ENCODE results near the gene SMYD3.

The SMYD3 gene

GRCh38 chr1:245880754-245881403 is 626.2 kb downstream of the SMYD3 start:
- no peak for DNase-seq (ENCODE audit: low read depth in 3 of 3, low spot score in 1 of 3)

DNA sequence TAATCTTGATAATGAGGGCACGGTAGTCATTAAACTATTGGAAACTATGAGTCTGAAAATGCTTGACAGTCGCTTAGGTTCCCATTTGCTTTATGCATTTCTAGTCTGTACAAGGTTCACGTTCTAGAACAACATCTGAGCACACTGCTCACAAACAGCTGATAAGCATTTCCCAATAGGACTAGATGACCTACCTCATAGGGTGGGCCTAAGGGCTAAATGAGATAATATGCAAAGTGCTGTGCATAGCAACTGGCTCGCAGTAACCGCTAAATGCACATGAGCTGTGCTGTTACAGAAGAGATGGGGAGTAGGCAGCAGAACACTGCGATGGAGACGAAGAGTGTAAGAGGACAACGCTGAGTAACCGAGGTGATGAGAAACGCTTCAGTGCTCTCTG is 628.0 kb downstream of the SMYD3 start:
- DNase-seq (ENCODE audit: low read depth in 3 of 3, low spot score in 1 of 3) = no peak

GRCh38 chr1:245878585-245878984 is 628.5 kb downstream of the SMYD3 start:
- DNase-seq (ENCODE audit: low read depth in 3 of 3, low spot score in 1 of 3) = no peak

- no peak for DNase-seq (ENCODE audit: low read depth in 3 of 3, low spot score in 1 of 3)
These were observed 629.1 kb downstream of the SMYD3 start for GRCh38 chr1:245877976-245878375.

DNA sequence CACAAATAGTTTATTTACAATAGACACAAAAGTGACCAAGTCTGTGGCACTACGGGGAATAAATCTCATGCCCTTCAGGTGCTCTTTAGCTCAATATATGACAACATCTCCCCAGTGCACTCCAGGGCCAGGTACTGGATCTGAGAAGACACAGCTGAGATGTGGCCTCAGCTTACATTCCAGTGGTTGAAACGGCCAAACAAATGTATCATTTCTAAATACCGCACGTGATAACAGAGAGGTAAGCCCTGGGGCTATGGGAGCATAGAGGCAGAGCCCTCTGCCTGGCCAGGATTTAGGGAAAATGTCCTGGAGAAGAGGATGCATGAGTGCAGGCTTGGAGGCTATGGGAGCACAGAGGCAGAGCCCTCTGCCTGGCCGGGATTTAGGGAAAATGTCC is 630.5 kb downstream of the SMYD3 start:
- DNase-seq (ENCODE audit: low read depth in 3 of 3, low spot score in 1 of 3) = no peak

DNA sequence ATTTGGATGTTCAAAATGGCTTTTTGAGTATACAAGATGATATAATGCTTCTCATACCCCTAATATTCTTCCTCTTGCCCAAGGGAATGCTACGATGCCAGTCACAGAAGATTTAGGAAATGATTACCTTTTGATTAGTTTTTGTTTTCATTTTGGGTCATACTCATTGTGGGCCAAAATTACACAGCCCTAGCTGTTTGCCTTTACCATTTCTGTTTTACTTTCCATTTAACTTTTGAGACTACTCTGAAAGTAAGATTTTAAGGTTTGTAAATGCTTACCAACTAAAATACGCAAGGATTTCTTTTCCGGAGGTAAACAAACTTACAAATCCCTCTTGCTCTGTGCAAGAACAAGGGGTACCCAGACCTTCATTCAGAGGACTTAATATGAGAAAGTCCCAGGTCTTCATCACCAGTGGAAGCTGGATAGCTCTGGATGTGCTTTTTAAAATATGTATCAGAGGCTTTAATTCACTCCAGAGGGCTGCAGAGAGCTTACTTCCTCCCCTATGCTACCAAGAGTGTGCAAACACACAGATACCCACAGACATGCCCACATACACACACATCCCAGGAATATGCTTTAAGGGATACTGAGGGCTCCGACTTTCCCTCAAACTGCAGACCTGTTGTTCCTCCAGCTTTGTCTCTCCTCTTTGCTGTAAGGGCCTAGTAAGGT is 631.4 kb downstream of the SMYD3 start:
- no peak for DNase-seq (ENCODE audit: low read depth in 3 of 3, low spot score in 1 of 3)

DNA sequence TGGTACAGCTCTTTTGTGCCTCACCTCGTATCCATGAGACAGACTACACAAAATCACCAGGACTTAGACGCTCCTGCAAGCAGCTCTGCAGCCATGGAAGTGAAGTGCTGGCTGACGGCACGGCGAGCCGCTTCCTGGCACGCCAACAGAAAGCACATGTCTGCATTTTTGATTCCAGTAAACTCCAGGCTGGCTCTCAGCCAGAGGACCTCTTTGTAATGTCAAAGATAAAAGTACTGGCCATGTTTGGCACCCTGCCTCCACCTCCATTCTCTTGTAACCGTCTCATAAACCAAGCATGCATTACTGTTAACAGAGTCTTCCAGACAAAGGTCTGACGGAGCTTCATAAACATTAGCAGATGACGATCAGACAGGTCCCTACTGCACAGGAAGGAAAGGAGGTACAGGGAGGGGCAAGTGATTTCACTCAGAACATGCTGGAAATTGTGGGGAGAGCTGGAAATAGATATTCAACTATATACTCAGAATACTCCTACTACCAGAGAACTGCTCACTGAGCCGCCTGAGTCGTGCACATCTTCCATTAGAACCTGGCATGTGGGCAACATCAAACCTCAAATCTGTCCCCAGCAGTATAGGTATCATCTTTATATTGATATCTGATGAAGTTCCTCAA is 632.0 kb downstream of the SMYD3 start:
- no peak for DNase-seq (ENCODE audit: low read depth in 3 of 3, low spot score in 1 of 3)

- DNase-seq (ENCODE audit: low read depth in 3 of 3, low spot score in 1 of 3) = no peak
These were observed 633.0 kb downstream of the SMYD3 start for GRCh38 chr1:245873883-245874671.

- DNase-seq (ENCODE audit: low read depth in 3 of 3, low spot score in 1 of 3) = no peak
These were observed 634.0 kb downstream of the SMYD3 start for GRCh38 chr1:245873068-245873467.

GRCh38 chr1:245872475-245872874 is 634.6 kb downstream of the SMYD3 start:
- no peak for DNase-seq (ENCODE audit: low read depth in 3 of 3, low spot score in 1 of 3)

DNA sequence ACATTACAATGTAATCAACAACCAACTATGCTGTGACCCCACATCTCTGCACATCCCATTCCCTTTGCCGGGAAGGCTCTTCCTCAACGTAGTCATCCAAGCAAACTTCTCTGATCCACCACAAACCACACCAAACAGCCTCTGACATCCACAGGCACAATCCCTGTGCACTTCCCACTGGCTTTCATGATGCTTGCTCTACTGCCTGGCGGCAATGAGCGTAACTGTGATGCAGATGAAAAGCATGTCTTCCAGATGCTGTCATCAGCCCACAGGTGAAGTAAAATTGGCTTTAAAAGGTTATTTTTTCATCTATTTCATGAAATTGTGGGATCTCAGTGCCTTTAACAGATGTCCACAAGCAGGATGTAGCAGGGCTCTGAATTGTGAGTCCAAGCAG is 635.2 kb downstream of the SMYD3 start:
- DNase-seq (ENCODE audit: low read depth in 3 of 3, low spot score in 1 of 3) = no peak

- DNase-seq (ENCODE audit: low read depth in 3 of 3, low spot score in 1 of 3) = no peak
These were observed 635.9 kb downstream of the SMYD3 start for GRCh38 chr1:245871191-245871590.

- no peak for DNase-seq (ENCODE audit: low read depth in 3 of 3, low spot score in 1 of 3)
These were observed 636.4 kb downstream of the SMYD3 start for GRCh38 chr1:245870698-245871097.

GRCh38 chr1:245869847-245870246 is 637.2 kb downstream of the SMYD3 start:
- DNase-seq (ENCODE audit: low read depth in 3 of 3, low spot score in 1 of 3) = no peak

GRCh38 chr1:245867738-245868137 is 639.3 kb downstream of the SMYD3 start:
- no peak for DNase-seq (ENCODE audit: low read depth in 3 of 3, low spot score in 1 of 3)

- no peak for DNase-seq (ENCODE audit: low read depth in 3 of 3, low spot score in 1 of 3)
These were observed 642.2 kb downstream of the SMYD3 start for GRCh38 chr1:245864872-245865271.

GRCh38 chr1:245863566-245864184 is 643.4 kb downstream of the SMYD3 start:
- DNase-seq (ENCODE audit: low read depth in 3 of 3, low spot score in 1 of 3) = no peak

DNA sequence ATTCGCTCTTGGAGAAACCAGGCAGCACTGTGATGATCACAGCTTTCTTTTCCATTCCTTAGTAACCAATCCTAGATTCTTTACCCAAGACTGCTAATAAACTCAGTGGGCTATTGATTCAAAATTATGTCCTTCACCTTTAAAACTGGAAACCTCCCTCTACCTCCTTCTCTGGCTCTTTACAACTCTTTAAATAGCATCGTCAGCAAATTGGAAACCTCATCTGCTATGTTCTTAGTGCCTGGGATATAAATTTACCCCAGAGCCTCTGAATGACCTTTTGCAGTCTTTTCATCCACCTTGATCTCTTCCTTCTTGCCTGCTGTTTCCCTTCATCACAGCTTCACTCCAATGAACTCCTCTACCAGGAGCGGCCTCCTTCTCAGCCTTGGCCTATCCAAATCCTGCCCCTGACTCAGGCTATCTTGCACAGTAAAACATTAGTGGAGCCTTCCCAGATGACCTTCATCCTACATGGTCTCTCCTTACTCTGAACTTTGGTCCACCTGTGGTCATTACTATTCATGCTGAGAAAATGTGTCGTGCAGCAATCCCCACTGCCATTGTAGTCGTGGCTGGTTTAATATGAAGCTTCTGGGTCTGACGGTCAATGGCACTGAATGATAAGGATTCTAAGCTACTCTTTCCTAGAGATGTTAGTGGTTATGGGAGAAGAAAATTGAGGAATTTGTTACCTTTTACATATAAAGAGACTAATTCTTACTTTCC is 644.1 kb downstream of the SMYD3 start:
- no peak for DNase-seq (ENCODE audit: low read depth in 3 of 3, low spot score in 1 of 3)

DNA sequence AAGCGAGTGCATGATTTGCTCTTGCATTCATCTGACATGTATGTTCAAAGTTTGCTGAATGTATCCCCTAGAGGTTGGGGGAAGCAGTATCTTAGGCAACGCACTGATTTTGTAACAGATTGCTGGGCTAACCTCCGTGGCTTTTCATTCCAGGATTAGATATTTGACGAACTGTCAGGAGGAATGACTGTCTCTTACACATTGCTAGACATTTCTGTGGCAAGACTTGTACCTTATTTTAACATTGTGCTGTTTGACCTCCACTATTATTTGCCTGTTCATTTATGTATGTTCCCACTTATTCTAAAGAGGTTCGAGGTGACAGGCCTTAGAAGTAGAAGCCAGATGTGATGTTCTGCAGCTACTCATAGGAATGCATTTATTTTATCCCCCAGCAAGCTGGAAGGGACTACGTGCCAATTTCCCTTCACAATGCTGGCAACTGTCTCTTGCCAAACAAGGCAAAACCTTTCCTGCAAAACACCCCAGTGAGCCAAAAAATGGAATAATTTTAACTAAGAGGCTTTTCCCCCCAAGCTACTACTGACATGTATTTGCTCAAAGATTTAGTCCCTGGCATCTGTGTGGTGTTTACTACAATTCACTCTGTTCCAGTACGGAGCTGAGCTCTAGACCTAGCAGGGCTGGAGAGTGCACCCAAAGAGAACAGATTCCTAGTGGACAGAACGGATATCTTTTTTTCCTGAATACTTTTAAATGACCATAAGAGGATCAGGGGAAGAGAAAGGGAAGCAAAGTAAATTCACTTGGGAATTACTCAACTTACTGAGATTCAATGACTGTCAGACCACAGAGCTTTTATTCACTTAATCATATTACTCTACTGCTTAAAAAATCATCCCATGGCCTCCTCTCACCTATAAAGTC is 646.2 kb downstream of the SMYD3 start:
- DNase-seq (ENCODE audit: low read depth in 3 of 3, low spot score in 1 of 3) = no peak

All from stimulated activated CD4-positive, alpha-beta T cell treated with anti-CD3 and anti-CD28 coated beads, TNF-alpha, amount 100 ng/mL, for 1 hour (primary cell).